ENCODE data around the gene HACD2. TPM values are rescaled to one million over a fixed set of nuclear protein-coding genes. Genes with fewer than 3 reads are reported as not detected.

The HACD2 gene
- total RNA-seq, 1 experiment from 2014 or later, result 27.4 TPM

GRCh38 chr3:123593381-123593780 lies 8.5 kb upstream of the HACD2 start:
- no peak overlapping the region for H4K91ac ChIP-seq (ENCODE audit: insufficient read length, low read depth, low read length)
- Mint-ChIP-seq H3K27ac (no peak overlapping the region), H3K9me3 (peaks cover 11 to 15% of the 10 kb centered on the region in 2 experiments; a peak in 4 of 5 replicates), H3K36me3 (ENCODE audit: insufficient read depth in 1 of 3, low read depth in 3 of 3) (peaks cover 25 to 29% (median 28%) of the 10 kb centered on the region in 3 experiments), H3K4me1 (peaks cover 0 to 3% of the 10 kb centered on the region in 2 experiments; a peak in 2 of 4 replicates), H3K27me3 (ENCODE audit: low read depth) (no peaks in the 10 kb centered on the region; the same call in 1 of the 2 replicates), H3K4me3 (no peak overlapping the region)
- no peaks in the 10 kb centered on the region for H3K27me3 ChIP-seq (ENCODE audit: insufficient read depth, low read length)
- H3K27ac ChIP-seq (ENCODE audit: insufficient read length, low read depth, low read length), result no peak overlapping the region
- no peak overlapping the region for H3K23ac ChIP-seq (ENCODE audit: insufficient read length, low read depth, low read length)
- H3K79me1 ChIP-seq (ENCODE audit: insufficient read depth, low read depth, low read length, poor library complexity, severe bottlenecking), result no peaks in the 10 kb centered on the region
- H4K5ac ChIP-seq (ENCODE audit: insufficient read length, low read depth, low read length), result no peak overlapping the region
- no peak overlapping the region for H3K4ac ChIP-seq (ENCODE audit: low read depth, low read length)
- H3K56ac ChIP-seq (ENCODE audit: insufficient read length, low read depth, low read length), result no peak overlapping the region
- no peak overlapping the region for H3K14ac ChIP-seq (ENCODE audit: insufficient read depth, low read length)
- no peak overlapping the region for H2BK120ac ChIP-seq (ENCODE audit: low read depth, low read length, poor library complexity, severe bottlenecking)
- no peak overlapping the region for H2AFZ ChIP-seq (ENCODE audit: low read length)
- H3K4me2 ChIP-seq (ENCODE audit: insufficient read depth, insufficient read length, low read length), result no peak overlapping the region
- no peak overlapping the region for H4K8ac ChIP-seq (replicated peaks; ENCODE audit: insufficient read length, low read depth, low read length)
- TF ChIP-seq CTCF (conservative IDR thresholded peaks at IDR 0.05), result no peak
- H3K79me2 ChIP-seq (ENCODE audit: insufficient read depth, low read length), result no peaks in the 10 kb centered on the region
- no peak overlapping the region for H3K9ac ChIP-seq (ENCODE audit: extremely low read depth, insufficient read length, low read length)
- no peak overlapping the region for H3K18ac ChIP-seq (ENCODE audit: insufficient read length, low read depth, low read length)
- no peak overlapping the region for H2BK20ac ChIP-seq (ENCODE audit: low read depth, low read length, poor library complexity, severe bottlenecking)
- no peaks in the 10 kb centered on the region for H3K23me2 ChIP-seq (ENCODE audit: insufficient read length, low read depth, low read length, poor library complexity, severe bottlenecking)
- no peak overlapping the region for H2BK5ac ChIP-seq (ENCODE audit: insufficient read length, low read length)
- no peak overlapping the region for H2BK12ac ChIP-seq (ENCODE audit: insufficient read length, low read depth, low read length)
- no peaks in the 10 kb centered on the region for H4K20me1 ChIP-seq (ENCODE audit: control insufficient read depth, insufficient read depth, insufficient read length)
- no peak for DNase-seq
- WGBS (ENCODE audit: extremely low coverage, insufficient read length, low lambda C conversion rate), result no CpG with 5 or more reads among the region's 3 CpGs
- no peaks in the 10 kb centered on the region for H3K4me1 ChIP-seq (ENCODE audit: insufficient read depth, low read length)
- H3T11ph ChIP-seq (ENCODE audit: low read length), result no peak overlapping the region
- H2AK5ac ChIP-seq (ENCODE audit: insufficient read length, low read length), result no peak overlapping the region
- no peak overlapping the region for H2BK15ac ChIP-seq (ENCODE audit: low read depth, low read length)
- no peaks in the 10 kb centered on the region for H3K9me3 ChIP-seq (ENCODE audit: control insufficient read depth, low read depth, low read length)

All from H9 (cell line).